ENCODE measurements around the gene SS18. TPM values are rescaled to one million over a fixed set of nuclear protein-coding genes. Genes with fewer than 3 reads are reported as not detected.

The SS18 gene
- total and polyA plus RNA-seq, 3 experiments from 2014 or later = 41.3 to 55.5 (median 52.8) TPM

DNA sequence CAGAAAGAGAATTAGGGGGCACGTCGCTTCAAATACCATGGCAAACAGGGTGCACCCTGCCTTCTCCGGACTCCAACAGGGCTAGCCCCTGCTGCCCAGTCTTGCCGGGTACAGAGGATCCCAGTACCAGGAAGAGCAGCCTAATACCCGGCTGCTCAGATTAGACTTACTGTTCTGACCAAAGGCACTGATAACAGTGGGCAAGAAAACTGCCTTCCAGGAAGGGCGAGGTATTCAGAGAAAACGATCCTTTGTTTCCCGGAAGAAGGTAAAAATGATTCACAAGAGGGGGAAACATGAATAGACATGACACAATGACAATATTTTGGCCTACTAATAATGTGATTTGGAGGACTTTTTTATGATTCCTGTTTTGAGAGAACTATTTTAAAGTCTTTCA, 99.9 kb downstream of the SS18 start:
- H3K4me1 Mint-ChIP-seq = no peaks in the 10 kb centered on the region
- H3K4me3 Mint-ChIP-seq = no peak overlapping the region
- no peaks in the 10 kb centered on the region for H3K9me3 Mint-ChIP-seq
- DNase-seq = no peak
- H3K9me3 ChIP-seq (ENCODE audit: low read length) = no peaks in the 10 kb centered on the region
- no peaks in the 10 kb centered on the region for H3K36me3 ChIP-seq (ENCODE audit: insufficient read depth, low read length)
- H3K4me3 ChIP-seq (ENCODE audit: low read length) = no peak overlapping the region
- no peak overlapping the region for H3K27ac ChIP-seq (ENCODE audit: low read depth, low read length)
- H3K27me3 ChIP-seq (ENCODE audit: insufficient read depth, low read length, poor library complexity, severe bottlenecking) = no peaks in the 10 kb centered on the region
- H3K27ac Mint-ChIP-seq = no peak overlapping the region
- peaks cover 0 to 12% (median 0%) of the 10 kb centered on the region in 3 donors for H3K36me3 Mint-ChIP-seq
- POLR2A ChIA-PET = no interaction called here
- H3K4me1 ChIP-seq (ENCODE audit: insufficient read depth, low read length) = no peaks in the 10 kb centered on the region
- peaks cover 0 to 17% of the 10 kb centered on the region in 2 donors for H3K27me3 Mint-ChIP-seq
- CTCF ChIA-PET = no interaction called here

DNA sequence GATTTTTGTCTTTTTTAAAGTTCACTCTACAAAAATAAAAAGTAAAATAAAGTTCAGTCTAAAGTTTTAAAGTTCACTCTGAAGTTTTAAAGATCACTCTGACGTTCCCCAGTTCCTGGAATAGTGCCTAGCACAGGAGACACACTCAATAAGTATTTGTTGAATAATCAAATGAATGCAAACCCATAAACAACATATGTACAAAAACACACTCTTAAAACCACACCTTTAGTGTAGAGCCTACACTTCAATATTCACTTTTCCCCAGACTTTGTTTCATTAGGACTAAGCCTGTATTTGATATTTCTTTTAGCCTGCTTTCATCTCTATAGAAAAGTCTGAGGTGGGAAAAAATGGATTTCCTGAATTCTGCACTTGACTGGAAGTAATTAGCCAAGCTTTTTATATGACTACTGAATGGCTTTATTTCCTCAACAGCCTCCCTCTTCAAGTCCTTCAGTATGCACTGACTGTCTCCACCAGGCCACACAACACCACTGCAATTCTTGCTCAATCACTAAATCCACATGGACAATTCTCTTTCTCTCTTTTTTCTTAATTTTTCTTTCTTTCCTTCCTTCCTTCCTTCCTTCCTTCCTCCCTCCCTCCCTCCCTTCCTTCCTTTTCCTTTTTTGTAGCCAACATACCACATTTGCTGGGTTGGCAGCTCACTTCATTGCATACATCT, 104.6 kb downstream of the SS18 start:
- no peaks in the 10 kb centered on the region for H3K4me1 Mint-ChIP-seq
- H3K9me3 Mint-ChIP-seq = peaks cover 0 to 2% (median 0%) of the 10 kb centered on the region in 5 donors
- no peaks in the 10 kb centered on the region for H3K36me3 ChIP-seq (ENCODE audit: insufficient read depth, low read length)
- H3K27ac ChIP-seq (ENCODE audit: low read depth, low read length) = no peak overlapping the region
- DNase-seq = no peak
- CTCF ChIA-PET = no interaction called here
- H3K36me3 Mint-ChIP-seq = peaks cover 0 to 6% (median 0%) of the 10 kb centered on the region in 3 donors
- H3K4me3 Mint-ChIP-seq = no peak overlapping the region
- POLR2A ChIA-PET = no interaction called here
- peaks cover 4 to 19% of the 10 kb centered on the region in 2 donors for H3K27me3 Mint-ChIP-seq
- H3K9me3 ChIP-seq (ENCODE audit: low read length) = no peaks in the 10 kb centered on the region
- H3K27ac Mint-ChIP-seq = no peak overlapping the region
- no peaks in the 10 kb centered on the region for H3K27me3 ChIP-seq (ENCODE audit: insufficient read depth, low read length, poor library complexity, severe bottlenecking)
- H3K4me1 ChIP-seq (ENCODE audit: insufficient read depth, low read length) = no peaks in the 10 kb centered on the region
- H3K4me3 ChIP-seq (ENCODE audit: low read length) = no peak overlapping the region

DNA sequence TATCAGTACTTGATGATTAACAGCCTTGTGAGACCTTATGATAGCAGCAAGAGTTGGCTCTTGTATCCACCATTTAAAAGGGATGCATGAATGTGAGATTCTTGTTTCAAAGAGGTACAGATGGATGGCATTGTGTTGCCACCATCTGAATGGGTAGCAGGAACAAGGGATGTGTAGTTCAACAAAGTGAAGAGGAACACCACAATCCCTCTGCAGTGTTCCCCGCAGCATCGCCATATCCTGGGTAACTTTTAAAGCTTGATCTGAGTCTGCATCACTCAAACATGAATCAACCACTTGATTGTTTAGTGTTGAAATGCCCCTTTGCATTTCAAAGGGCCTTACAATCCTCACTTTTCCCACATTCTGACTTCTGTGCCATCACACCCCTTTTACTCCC, 106.7 kb downstream of the SS18 start:
- H3K9me3 ChIP-seq (ENCODE audit: low read length) = no peaks in the 10 kb centered on the region
- H3K27me3 Mint-ChIP-seq = peaks cover 6 to 13% of the 10 kb centered on the region in 2 donors
- ChIA-PET POLR2A (no interaction called here), CTCF (no interaction called here)
- peaks cover 0 to 6% (median 0%) of the 10 kb centered on the region in 3 donors for H3K36me3 Mint-ChIP-seq
- no peak overlapping the region for H3K27ac ChIP-seq (ENCODE audit: low read depth, low read length)
- no peak overlapping the region for H3K4me3 Mint-ChIP-seq
- peak overlapping the region in 1 of 8 donors; percentile 17 for H3K27ac Mint-ChIP-seq
- H3K27me3 ChIP-seq (ENCODE audit: insufficient read depth, low read length, poor library complexity, severe bottlenecking) = no peaks in the 10 kb centered on the region
- H3K4me1 Mint-ChIP-seq = peaks cover 0 to 4% (median 0%) of the 10 kb centered on the region in 3 donors
- no peak overlapping the region for H3K4me3 ChIP-seq (ENCODE audit: low read length)
- H3K9me3 Mint-ChIP-seq = peaks cover 0 to 2% (median 0%) of the 10 kb centered on the region in 5 donors
- H3K4me1 ChIP-seq (ENCODE audit: insufficient read depth, low read length) = no peaks in the 10 kb centered on the region
- H3K36me3 ChIP-seq (ENCODE audit: insufficient read depth, low read length) = no peaks in the 10 kb centered on the region
- no peak for DNase-seq

DNA sequence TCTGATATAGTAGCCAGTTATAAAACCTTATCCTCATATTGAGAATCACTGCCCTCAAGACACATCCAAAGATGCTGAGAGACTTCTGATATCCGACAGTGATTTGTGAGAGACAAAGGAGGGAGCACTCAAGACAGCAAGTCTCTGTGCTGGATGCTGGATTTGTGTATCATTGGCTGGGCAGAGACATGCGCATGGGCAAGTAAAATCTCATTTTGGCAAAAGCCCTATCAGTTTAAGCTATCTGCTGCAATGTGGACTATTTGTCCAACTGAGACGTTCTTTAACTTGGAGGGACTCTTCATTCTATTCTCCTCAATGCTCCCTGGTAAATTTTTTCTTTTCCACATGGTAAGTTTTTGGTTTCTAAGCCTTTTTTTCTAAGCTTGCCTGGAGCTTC, 107.5 kb downstream of the SS18 start:
- Mint-ChIP-seq H3K27ac (no peak overlapping the region), H3K36me3 (peaks cover 0 to 3% (median 0%) of the 10 kb centered on the region in 3 donors), H3K9me3 (peaks cover 0 to 2% (median 0%) of the 10 kb centered on the region in 5 donors), H3K4me1 (peaks cover 0 to 4% (median 0%) of the 10 kb centered on the region in 3 donors), H3K27me3 (peaks cover 6 to 13% of the 10 kb centered on the region in 2 donors), H3K4me3 (no peak overlapping the region)
- no peaks in the 10 kb centered on the region for H3K9me3 ChIP-seq (ENCODE audit: low read length)
- POLR2A ChIA-PET = no interaction called here
- no peak overlapping the region for H3K27ac ChIP-seq (ENCODE audit: low read depth, low read length)
- CTCF ChIA-PET = no interaction called here
- no peaks in the 10 kb centered on the region for H3K36me3 ChIP-seq (ENCODE audit: insufficient read depth, low read length)
- no peak for DNase-seq
- H3K4me3 ChIP-seq (ENCODE audit: low read length) = no peak overlapping the region
- H3K4me1 ChIP-seq (ENCODE audit: insufficient read depth, low read length) = no peaks in the 10 kb centered on the region
- H3K27me3 ChIP-seq (ENCODE audit: insufficient read depth, low read length, poor library complexity, severe bottlenecking) = no peaks in the 10 kb centered on the region

DNA sequence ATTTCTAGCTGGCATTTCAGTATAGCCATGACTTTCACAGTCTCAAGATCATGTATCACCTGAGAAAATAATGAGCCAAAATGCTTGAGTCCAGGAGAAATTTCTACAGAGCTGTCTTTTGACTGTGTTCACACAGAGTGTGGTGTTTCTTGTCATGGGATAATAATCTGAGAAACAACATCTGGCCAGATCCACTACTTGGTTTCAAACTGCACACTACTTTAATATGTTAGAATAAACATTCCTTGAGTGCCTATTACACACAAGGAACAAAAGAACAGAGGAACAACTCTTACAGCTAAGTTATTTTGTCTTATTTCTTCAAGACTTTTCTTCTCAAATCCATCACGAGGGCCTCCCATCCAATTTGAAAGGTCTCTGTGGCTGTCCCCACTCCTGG, 108.3 kb downstream of the SS18 start:
- H3K9me3 ChIP-seq (ENCODE audit: low read length) = no peaks in the 10 kb centered on the region
- CTCF ChIA-PET = no interaction called here
- DNase-seq = no peak
- Mint-ChIP-seq H3K4me3 (no peak overlapping the region), H3K9me3 (peaks cover 0 to 2% (median 0%) of the 10 kb centered on the region in 5 donors), H3K27ac (no peak overlapping the region), H3K36me3 (no peaks in the 10 kb centered on the region), H3K27me3 (peaks cover 6 to 13% of the 10 kb centered on the region in 2 donors), H3K4me1 (peaks cover 0 to 10% (median 6%) of the 10 kb centered on the region in 3 donors)
- no peaks in the 10 kb centered on the region for H3K4me1 ChIP-seq (ENCODE audit: insufficient read depth, low read length)
- H3K4me3 ChIP-seq (ENCODE audit: low read length) = no peak overlapping the region
- H3K27ac ChIP-seq (ENCODE audit: low read depth, low read length) = no peak overlapping the region
- no peaks in the 10 kb centered on the region for H3K27me3 ChIP-seq (ENCODE audit: insufficient read depth, low read length, poor library complexity, severe bottlenecking)
- POLR2A ChIA-PET = no interaction called here
- H3K36me3 ChIP-seq (ENCODE audit: insufficient read depth, low read length) = no peaks in the 10 kb centered on the region

DNA sequence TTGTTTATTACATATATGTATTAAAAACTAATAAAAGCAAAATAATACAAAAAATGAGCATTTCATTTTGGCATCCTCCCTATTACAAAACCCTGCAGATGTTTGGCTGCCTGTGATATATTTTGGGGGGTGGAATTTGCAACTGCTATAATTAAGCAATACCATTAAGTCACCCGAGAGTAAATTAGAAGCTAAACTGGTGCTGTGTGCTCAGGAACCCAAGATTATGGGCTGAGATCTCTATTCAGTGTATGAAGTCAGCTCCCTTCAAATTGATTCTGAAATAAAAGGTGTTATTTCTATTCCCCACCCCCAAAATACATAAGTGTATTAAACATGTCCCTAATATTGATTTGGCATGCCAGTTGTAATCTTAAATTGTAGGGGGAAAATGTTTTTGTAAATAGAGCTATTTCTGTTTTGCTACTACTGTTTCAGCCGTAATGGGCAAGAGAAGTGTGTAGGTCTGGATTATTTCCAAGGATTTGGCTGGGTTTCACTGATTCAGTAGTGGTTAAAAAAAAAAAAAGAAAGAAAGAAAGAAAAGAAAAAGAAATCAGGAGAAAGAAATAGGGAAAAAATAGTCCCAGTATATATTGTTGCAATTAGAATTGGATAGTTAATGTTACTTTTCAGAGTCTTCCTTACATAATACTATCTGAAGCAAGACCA, 110.9 kb downstream of the SS18 start:
- peaks cover 6 to 9% of the 10 kb centered on the region in 2 donors for H3K27me3 Mint-ChIP-seq
- H3K4me3 ChIP-seq (ENCODE audit: low read length) = no peak overlapping the region
- DNase-seq = no peak
- H3K9me3 ChIP-seq (ENCODE audit: low read length) = no peaks in the 10 kb centered on the region
- H3K27ac Mint-ChIP-seq = no peak overlapping the region
- peak overlapping the region in 1 of 7 donors; percentile 1 for H3K4me3 Mint-ChIP-seq
- ChIA-PET POLR2A (no interaction called here), CTCF (no interaction called here)
- H3K27ac ChIP-seq (ENCODE audit: low read depth, low read length) = no peak overlapping the region
- H3K27me3 ChIP-seq (ENCODE audit: insufficient read depth, low read length, poor library complexity, severe bottlenecking) = no peaks in the 10 kb centered on the region
- no peaks in the 10 kb centered on the region for H3K4me1 ChIP-seq (ENCODE audit: insufficient read depth, low read length)
- H3K36me3 ChIP-seq (ENCODE audit: insufficient read depth, low read length) = no peaks in the 10 kb centered on the region
- no peaks in the 10 kb centered on the region for H3K36me3 Mint-ChIP-seq
- peaks cover 0 to 2% (median 0%) of the 10 kb centered on the region in 5 donors for H3K9me3 Mint-ChIP-seq
- H3K4me1 Mint-ChIP-seq = peaks cover 0 to 12% (median 6%) of the 10 kb centered on the region in 3 donors

DNA sequence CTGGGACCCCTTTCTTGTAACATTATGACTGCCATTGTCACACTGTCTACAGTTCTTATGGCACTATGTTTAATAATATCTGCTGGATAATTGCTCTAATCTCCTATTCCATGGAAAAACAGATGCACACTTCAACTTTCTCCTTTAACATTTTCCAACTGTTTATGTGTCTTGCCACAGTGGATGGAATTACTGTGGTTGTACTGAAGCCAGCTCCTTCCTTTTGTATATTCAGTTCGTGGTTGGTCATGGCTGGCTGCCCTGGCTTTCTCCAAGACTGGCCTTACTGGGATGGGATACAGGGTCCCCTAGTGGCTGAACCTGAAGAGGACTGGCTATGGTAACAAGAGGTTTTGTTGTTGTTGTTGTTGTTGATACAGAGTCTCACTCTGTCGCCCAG, 113.9 kb downstream of the SS18 start:
- Histone ChIP-seq H3K27ac (ENCODE audit: low read depth, low read length) (no peak overlapping the region), H3K27me3 (ENCODE audit: insufficient read depth, low read length, poor library complexity, severe bottlenecking) (no peaks in the 10 kb centered on the region), H3K9me3 (ENCODE audit: low read length) (no peaks in the 10 kb centered on the region), H3K4me3 (ENCODE audit: low read length) (no peak overlapping the region), H3K36me3 (ENCODE audit: insufficient read depth, low read length) (no peaks in the 10 kb centered on the region), H3K4me1 (ENCODE audit: insufficient read depth, low read length) (no peaks in the 10 kb centered on the region)
- Mint-ChIP-seq H3K4me1 (peaks cover 0 to 12% (median 6%) of the 10 kb centered on the region in 3 donors), H3K9me3 (peaks cover 0 to 2% (median 0%) of the 10 kb centered on the region in 5 donors), H3K27ac (no peak overlapping the region), H3K4me3 (no peak overlapping the region), H3K27me3 (peaks cover 4 to 6% of the 10 kb centered on the region in 2 donors), H3K36me3 (no peaks in the 10 kb centered on the region)
- no peak for DNase-seq
- CTCF ChIA-PET = no interaction called here
- POLR2A ChIA-PET = no interaction called here

DNA sequence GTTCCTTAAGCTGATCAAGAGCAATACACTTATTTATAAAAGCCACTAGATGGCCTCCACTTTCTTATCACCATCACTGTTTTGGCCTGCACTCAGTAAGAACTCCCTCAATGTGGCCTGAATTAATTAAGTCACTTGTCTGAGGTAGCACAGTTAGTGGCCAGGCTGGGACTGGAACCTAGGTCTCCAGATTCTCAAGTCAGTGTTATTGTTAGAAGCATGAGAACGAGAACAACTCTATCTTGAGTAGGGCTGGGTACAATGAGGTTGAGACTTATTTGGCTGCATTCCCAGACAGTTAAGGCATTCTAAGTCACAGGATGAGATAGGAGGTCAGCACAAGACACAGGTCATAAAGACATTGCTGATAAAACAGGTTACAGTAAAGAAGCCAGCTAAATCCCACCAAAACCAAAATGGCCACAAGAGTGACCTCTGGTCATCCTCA, 115.8 kb downstream of the SS18 start:
- Histone ChIP-seq H3K27me3 (ENCODE audit: insufficient read depth, low read length, poor library complexity, severe bottlenecking) (no peaks in the 10 kb centered on the region), H3K4me1 (ENCODE audit: insufficient read depth, low read length) (no peaks in the 10 kb centered on the region), H3K36me3 (ENCODE audit: insufficient read depth, low read length) (no peaks in the 10 kb centered on the region), H3K27ac (ENCODE audit: low read depth, low read length) (no peak overlapping the region), H3K9me3 (ENCODE audit: low read length) (no peaks in the 10 kb centered on the region), H3K4me3 (ENCODE audit: low read length) (no peak overlapping the region)
- H3K9me3 Mint-ChIP-seq = peaks cover 0 to 2% (median 0%) of the 10 kb centered on the region in 5 donors
- H3K36me3 Mint-ChIP-seq = no peaks in the 10 kb centered on the region
- ChIA-PET CTCF (no interaction called here), POLR2A (no interaction called here)
- peaks cover 0 to 12% (median 6%) of the 10 kb centered on the region in 3 donors for H3K4me1 Mint-ChIP-seq
- no peak overlapping the region for H3K4me3 Mint-ChIP-seq
- DNase-seq = no peak
- H3K27me3 Mint-ChIP-seq = peaks cover 5 to 9% of the 10 kb centered on the region in 2 donors
- H3K27ac Mint-ChIP-seq = no peak overlapping the region

All from CD8-positive, alpha-beta memory T cell (primary cell).